Measurements from ENCODE around the gene BTBD9.
"Not testable (repeated sequence)": the region's sequence is repeated elsewhere in the genome, so short reads cannot be mapped to it uniquely, and the experiment has no call there.

The BTBD9 gene

DNA sequence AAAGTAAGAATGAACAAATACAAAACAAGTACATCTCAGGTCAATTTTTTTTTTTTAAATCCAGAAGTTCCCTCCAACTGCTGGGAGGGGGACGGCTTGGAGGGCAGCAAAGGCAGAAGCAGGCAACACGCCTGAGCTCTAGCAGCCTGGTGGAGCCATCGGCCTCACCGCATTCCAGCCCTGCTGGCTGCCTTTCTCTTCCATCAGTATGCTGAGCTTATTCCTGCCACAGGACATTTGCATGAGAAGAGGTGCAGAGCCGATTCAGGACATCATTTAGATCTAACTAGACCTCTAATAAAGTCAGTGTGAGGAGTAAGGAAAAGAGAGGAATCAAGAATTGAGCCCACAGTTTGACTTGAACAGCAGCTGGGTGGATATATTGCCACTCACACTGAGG is 501.4 kb downstream of the BTBD9 start:
- DNase-seq (ENCODE audit: insufficient read length, low spot score) (no peak), FAIRE-seq (no peak)
- TF ChIP-seq, protein P1, sequence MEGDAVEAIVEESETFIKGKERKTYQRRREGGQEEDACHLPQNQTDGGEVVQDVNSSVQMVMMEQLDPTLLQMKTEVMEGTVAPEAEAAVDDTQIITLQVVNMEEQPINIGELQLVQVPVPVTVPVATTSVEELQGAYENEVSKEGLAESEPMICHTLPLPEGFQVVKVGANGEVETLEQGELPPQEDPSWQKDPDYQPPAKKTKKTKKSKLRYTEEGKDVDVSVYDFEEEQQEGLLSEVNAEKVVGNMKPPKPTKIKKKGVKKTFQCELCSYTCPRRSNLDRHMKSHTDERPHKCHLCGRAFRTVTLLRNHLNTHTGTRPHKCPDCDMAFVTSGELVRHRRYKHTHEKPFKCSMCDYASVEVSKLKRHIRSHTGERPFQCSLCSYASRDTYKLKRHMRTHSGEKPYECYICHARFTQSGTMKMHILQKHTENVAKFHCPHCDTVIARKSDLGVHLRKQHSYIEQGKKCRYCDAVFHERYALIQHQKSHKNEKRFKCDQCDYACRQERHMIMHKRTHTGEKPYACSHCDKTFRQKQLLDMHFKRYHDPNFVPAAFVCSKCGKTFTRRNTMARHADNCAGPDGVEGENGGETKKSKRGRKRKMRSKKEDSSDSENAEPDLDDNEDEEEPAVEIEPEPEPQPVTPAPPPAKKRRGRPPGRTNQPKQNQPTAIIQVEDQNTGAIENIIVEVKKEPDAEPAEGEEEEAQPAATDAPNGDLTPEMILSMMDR (IDR thresholded peaks at IDR 0.05; ENCODE audit: insufficient read depth, missing control alignments) = no peak

DNA sequence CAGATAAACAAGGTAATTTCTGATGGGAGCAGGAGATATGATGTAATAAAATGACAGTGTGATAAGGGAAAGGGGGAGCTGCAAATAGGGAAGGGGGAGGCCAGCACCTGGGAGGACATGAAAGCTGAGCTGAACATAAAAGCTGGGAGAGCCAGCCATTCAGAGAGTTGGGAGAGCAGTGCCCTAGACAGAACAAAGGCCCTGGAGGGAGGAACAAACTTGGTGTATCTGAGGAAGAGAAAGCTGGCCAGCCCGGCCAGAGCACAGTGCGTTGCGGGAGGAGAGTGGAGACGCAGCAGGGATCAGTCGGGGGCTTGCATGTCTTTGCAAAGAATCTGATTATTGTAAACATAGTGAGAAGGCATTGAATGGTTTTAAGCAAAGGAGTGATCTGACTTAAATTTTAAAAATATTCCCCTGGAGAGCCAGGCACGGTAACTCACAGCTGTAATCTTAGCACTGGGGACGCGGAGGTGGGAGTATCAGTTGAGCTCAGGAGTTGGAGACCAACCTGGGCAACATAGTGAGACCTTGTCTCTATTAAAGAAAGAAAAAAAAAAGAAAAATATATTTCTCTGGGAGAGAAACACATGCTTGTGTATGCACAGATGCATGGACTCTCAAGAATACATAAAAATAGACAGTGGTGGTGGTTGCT is 502.0 kb downstream of the BTBD9 start:
- no peak for FAIRE-seq
- TF ChIP-seq, protein P1 (IDR thresholded peaks at IDR 0.05; ENCODE audit: insufficient read depth, missing control alignments) = no peak
- no peak for DNase-seq (ENCODE audit: insufficient read length, low spot score)

DNA sequence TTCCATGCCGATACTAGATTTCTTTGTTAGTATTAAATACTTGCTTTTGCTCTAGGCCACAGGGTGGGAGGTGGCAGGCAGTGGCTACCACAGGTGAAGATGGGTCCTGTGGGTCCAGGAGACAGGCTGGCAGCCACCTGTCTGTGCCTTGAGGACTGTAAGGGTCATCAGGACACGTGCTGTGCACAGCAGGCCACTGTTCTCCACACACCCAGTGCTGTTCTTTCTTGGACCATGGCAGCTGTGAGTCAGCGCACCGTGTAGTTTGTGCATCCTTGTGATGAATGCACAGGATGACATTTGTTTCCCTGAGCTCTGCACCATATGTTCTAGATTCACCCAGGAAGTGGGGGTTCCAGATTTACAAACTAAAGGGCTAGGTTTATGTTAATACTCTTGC is 503.2 kb downstream of the BTBD9 start:
- no peak for FAIRE-seq
- TF ChIP-seq, protein P1 (IDR thresholded peaks at IDR 0.05; ENCODE audit: insufficient read depth, missing control alignments) = no peak
- no peak for DNase-seq (ENCODE audit: insufficient read length, low spot score)

DNA sequence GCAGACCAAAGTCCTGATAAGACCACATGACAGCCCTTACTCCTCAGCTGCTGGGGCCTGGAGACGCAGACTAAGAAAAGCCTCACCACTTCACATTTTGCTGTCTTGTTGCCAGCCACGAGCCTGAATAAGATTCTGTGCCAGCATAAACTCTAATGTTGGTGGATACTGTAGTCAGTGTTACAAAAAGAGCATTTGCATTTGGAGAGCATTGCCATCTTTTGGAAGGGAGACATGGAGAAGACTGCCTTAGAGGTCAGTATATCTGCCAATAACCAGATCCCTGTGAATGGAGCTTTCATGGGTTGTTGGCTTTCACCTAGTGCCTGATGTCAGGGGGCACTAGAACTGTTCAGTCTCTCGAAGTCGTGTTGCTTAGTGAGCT is 505.0 kb downstream of the BTBD9 start:
- FAIRE-seq (no peak), DNase-seq (ENCODE audit: insufficient read length, low spot score) (no peak)
- TF ChIP-seq, protein P1 (IDR thresholded peaks at IDR 0.05; ENCODE audit: insufficient read depth, missing control alignments) = no peak

DNA sequence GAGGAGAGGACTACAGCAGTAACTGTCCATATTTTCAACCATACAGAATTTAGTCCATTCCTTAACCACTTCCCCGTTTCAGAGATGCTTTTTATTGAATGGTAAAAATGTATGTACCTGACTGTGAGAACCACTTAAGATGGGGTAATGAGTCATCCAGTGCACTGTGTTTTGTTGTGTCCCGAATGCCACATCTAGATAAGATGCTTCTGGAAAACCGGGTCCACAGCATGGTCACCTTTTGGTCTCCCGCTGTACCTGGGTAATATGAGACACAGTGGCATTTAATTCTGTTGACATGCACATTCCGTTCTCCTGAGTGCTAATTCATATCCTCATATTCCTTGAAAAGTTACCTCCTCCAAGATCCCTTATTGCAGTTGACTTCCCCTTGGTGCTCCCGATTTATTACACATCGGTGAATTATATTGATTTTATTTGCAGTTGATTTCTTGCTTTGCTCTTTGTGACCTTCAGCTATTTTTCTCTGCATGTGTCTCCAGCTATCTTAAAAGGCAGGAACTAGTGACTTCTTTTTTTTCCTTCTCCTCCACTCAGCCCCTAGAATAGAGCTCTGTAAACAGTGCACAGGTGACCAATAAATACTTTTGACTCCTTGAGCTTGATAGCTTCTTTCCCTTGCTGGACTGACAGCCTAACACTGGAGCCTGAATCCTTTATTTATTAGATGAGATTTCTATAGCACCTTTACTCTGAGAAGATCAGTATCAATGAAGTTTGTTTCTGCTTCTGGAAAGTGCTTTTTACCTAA is 505.6 kb downstream of the BTBD9 start:
- TF ChIP-seq, protein P1 (IDR thresholded peaks at IDR 0.05; ENCODE audit: insufficient read depth, missing control alignments) = no peak
- FAIRE-seq (no peak), DNase-seq (ENCODE audit: insufficient read length, low spot score) (no peak)

DNA sequence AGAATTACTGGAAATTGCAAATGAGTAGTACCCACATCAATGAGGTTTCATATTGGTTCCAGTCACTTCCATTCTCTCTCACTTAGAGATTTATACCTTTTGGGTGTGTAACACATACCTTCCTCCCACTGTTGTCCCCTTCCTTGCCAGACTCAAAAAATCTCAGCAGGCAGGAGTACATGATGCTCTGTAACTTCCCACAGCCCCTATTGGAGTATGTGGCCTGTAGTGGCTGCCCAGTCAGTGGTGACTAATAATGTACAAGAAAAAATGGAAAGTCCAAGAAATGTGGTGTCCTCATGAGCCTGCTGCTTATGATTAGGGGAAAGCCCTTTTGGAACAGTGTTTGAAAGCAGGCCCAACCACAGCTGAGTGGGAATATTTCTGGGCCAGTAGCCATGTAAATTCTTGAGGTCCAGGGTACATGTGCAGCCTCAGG is 508.2 kb downstream of the BTBD9 start:
- FAIRE-seq = no peak
- TF ChIP-seq, protein P1 (IDR thresholded peaks at IDR 0.05; ENCODE audit: insufficient read depth, missing control alignments) = no peak
- no peak for DNase-seq (ENCODE audit: insufficient read length, low spot score)

DNA sequence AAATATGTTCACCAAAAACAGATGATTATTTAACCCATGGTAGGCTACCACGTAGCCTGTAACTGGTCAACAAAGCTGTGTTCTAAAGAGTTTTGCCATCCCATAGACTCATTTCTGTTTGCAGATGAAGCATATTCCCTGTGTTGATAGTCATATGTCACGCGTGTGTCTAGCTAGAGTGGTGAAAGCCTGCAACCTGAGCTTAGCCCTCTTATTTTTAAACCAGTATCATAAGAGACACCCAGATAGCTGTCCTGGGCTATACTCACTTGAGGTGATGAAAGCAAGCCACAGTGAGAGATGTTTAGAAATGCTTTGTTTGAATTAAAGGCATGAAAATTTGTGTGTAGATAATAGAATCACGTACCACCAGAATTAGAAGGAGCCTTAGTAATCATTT is 512.4 kb downstream of the BTBD9 start:
- TF ChIP-seq, protein P1 (IDR thresholded peaks at IDR 0.05; ENCODE audit: insufficient read depth, missing control alignments) = no peak
- DNase-seq (ENCODE audit: insufficient read length, low spot score) = no peak
- no peak for FAIRE-seq

DNA sequence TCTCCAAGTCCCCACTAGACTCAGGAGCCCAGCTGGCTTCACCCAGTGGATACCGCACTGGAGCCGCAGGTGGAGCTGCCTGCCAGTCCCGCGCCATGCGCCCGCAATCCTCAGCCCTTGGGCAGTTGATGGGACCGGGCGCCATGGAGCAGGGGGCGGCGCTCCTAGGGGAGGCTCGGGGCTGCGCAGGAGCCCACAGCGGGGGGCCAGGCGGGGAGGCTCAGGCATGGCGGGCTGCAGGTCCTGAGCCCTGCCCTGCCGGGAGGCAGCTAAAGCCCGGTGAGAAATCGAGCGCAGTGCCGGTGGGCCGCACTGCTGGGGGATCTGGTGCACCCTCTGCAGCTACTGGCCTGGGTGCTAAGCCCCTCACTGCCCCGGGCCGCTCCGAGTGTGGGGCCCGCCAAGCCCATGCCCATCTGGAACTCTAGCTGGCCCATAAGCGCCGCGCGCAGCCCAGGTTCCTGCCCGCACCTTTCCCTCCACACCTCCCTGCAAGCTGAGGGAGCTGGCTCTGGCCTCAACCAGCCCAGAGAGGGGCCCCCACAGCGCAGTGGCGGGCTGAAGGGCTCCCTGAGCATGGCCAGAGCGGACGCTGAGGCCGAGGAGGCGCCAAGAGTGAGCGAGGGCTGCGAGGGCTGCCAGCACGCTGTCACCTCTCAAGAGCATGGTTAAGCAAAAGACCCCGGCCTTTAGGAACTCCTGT is 515.4 kb downstream of the BTBD9 start:
- DNase-seq (ENCODE audit: insufficient read length, low spot score); FAIRE-seq: not testable (repeated sequence)
